Activated T-cell treated with anti-CD3 and anti-CD28 coated beads, Interleukin-2, amount 50 U/mL, for 4 hours (primary cell): Measurements from ENCODE around the gene CDK2AP2. TPM values are rescaled to one million over a fixed set of nuclear protein-coding genes. Genes with fewer than 3 reads are reported as not detected.
"Not testable (repeated sequence)": the region's sequence is repeated elsewhere in the genome, so short reads cannot be mapped to it uniquely, and the experiment has no call there.

Experiments
- ATAC-seq, 2 donors: fragments of 200-7000 bp; cut with Tn5 transposase; one replicate each; pipeline ENCODE4 v1.10.0; 2021
- DNase-seq: peaks from one replicate; pipeline ENCODE4 v3.0.0-alpha.2; 2020
- H3K27me3 Mint-ChIP-seq: one replicate; pipeline ENCODE4 v1.8.0; 2021; ENCODE audit warnings: low read depth, mixed read lengths
- H3K36me3 Mint-ChIP-seq: one replicate; pipeline ENCODE4 v1.8.0; 2022; ENCODE audit warnings: mixed read lengths; ENCODE audit not compliant: insufficient read depth
- H3K4me1 Mint-ChIP-seq: one replicate; pipeline ENCODE4 v1.8.0; 2021; ENCODE audit warnings: low read depth, mixed read lengths
- H3K4me3 Mint-ChIP-seq: one replicate; pipeline ENCODE4 v1.8.0; 2021; ENCODE audit warnings: mild to moderate bottlenecking, moderate library complexity, mixed read lengths
- H3K9me3 Mint-ChIP-seq: one replicate; pipeline ENCODE4 v1.8.0; 2021; ENCODE audit warnings: mixed read lengths
- total RNA-seq, 3 donors: library from RNA; stranded (reverse); gene quantifications; one replicate each; pipeline ENCODE4 v1.2.1, GENCODE V29; 2021

The CDK2AP2 gene, protein sequence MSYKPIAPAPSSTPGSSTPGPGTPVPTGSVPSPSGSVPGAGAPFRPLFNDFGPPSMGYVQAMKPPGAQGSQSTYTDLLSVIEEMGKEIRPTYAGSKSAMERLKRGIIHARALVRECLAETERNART
- 10 to 100 TPM; 79.1 to 89.1 (median 86.2) TPM for total RNA-seq

DNA sequence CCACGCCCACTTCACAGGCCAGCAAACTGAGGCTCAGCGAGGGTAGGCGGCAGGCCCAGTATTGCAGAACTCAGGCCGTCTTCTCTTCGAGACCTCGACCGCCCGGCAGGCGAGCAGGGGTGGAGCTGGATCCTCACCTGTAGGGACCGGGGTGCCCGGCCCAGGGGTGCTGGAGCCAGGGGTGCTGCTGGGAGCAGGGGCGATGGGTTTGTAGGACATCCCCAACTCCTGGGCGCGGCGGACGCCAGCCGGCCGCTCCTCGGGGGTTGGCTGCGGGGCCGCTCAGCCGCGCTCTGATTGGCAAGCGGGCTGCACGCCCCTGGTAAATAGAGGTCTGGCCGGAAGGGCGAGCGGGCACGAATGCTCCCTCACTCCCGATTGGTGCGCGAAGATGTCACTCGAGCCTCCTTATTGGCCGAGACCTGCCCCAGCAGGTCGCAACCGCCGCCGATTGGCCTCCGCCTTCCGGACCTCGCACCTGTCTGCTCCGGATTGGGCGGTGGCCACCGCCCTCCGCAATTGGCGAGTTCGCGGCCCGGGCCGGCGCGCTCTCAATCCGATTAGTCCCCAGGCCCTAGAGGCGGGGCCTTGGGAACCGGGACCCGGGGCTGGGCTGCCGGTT lies at the start of gene CDK2AP2:
TSS of gene CDK2AP2 (minus strand) at position 299 of the 622 bp plus-strand sequence. CDS start at position 219, 80 bp downstream.
- Mint-ChIP-seq H3K9me3 (no peaks in the 10 kb centered on the region), H3K27me3 (peaks cover 7% of the 10 kb centered on the region), H3K4me3 (peak within 1 kb of the TSS; percentile 87), H3K36me3 (no peaks in the 10 kb centered on the region), H3K4me1 (peaks cover 34% of the 10 kb centered on the region)
- ATAC-seq, result peak; percentile 79 to 80
- DNase-seq, result peak; percentile 95

DNA sequence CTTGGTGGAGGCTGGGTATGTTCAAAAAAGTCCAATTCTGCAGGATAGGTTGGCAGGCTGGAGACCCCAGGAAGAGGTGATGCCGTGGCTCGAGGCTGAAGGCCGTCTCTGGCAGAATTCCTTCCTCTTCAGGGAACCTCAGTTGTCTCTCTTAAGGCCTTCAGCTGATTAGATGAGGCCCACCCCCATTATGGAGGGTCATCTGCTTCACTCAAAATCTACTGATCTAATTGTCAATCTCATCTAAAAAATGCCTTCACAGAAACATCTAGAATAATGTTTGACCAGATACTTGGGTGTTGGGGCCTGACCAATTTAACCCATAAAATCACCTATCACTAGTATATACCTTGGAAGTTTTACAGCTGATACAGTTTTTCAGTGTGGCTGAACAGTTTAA lies 48.3 kb upstream of the CDK2AP2 start:
- Mint-ChIP-seq H3K4me1 (no peaks in the 10 kb centered on the region), H3K27me3 (peaks cover 1% of the 10 kb centered on the region), H3K9me3 (peaks cover 5% of the 10 kb centered on the region), H3K36me3 (no peaks in the 10 kb centered on the region), H3K4me3 (no peak overlapping the region)
- DNase-seq (no peak), ATAC-seq (no peak)

DNA sequence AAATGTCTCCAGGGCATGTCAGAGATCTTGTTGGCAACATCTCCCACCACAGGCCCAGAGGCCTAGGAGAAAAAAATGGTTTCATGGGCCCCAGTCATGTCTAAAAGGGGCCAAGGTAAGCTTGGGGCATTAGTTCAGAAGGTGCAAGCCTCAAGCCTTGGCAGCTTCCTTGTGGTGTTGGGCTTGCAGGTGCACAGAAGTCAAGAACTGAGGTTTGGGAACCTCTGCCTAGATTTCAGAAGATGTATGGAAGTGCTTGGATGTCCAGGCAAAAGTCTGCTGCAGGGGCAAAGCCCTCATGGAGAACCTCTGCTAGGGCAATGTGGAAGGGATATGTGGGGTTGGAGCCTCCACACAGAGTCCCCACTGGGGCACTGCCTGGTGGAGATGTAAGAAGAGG lies 43.7 kb upstream of the CDK2AP2 start:
- H3K27me3 Mint-ChIP-seq, H3K4me1 Mint-ChIP-seq, H3K9me3 Mint-ChIP-seq, ATAC-seq, H3K36me3 Mint-ChIP-seq, H3K4me3 Mint-ChIP-seq, DNase-seq: not testable (repeated sequence)

DNA sequence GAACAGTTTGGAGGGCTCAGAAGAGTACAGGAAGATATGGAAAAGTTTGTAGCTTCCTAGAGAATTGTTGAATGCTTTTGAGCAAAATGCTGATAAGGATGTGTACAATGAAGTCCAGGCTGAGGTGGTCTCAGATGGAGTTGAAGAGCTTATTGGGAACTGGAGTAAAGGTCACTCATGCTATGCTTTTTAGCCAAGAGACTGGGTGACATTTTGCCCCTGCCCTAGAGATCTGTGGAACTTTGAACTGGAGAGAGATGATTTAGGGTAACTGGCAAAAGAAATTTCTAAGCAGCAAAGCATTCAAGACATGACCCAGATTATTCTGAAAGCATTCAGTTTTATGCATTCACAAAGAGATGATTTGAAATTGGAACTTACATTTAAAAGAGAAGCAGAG lies 43.2 kb upstream of the CDK2AP2 start:
- peaks cover 4% of the 10 kb centered on the region for H3K27me3 Mint-ChIP-seq
- H3K9me3 Mint-ChIP-seq, result peaks cover 10% of the 10 kb centered on the region
- ATAC-seq (no peak), DNase-seq (no peak)
- H3K36me3 Mint-ChIP-seq, result no peaks in the 10 kb centered on the region
- H3K4me1 Mint-ChIP-seq, result no peaks in the 10 kb centered on the region
- H3K4me3 Mint-ChIP-seq, result no peak overlapping the region

DNA sequence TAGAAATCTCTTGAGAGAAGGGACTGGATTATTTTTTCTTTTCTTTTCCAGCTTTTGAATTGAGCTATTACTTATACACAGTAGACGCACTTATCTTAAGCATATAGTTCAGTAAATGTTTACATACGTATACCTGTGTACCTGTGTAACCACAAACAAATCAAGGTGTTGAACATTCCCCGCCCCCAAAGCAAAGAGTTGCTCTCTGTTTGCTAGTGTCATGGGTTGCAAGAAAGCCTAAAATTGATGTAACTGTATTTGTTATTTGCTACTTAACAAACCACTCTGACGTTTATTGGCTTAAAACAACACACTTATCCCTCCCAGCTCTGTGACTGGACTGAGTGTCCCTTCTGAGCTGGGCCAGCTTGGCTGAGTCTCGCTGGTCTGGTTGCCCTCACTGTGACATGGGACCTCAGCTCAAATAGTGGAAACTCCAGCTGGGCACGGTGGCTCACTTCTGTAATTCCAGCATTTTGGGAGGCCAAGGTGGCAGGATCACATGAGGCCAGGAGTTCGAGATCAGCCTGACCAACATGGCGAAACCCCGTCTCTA lies 40.7 kb upstream of the CDK2AP2 start:
- no peaks in the 10 kb centered on the region for H3K4me1 Mint-ChIP-seq
- no peaks in the 10 kb centered on the region for H3K36me3 Mint-ChIP-seq
- DNase-seq (no peak), ATAC-seq (no peak)
- H3K9me3 Mint-ChIP-seq, result peaks cover 10% of the 10 kb centered on the region
- H3K4me3 Mint-ChIP-seq, result no peak overlapping the region
- H3K27me3 Mint-ChIP-seq, result peaks cover 4% of the 10 kb centered on the region

DNA sequence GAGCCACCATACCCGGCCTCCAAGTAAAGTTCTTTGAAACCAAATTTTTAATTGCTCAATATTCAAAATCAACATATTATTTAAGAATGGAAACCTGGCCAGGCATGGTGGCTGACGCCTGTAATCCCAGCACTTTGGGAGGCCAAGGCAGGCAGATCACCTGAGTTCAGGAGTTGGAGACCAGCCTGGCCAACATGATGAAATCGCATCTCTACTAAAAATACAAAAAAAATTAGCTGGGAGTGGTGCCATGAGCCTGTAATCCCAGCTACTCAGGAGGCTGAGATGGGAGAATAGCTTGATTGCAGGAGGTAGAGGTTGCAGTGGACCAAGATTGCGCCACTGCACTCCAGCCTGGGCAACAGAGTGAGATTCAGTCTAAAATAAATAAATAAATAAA lies 40.1 kb upstream of the CDK2AP2 start:
- not testable (repeated sequence) for H3K27me3 Mint-ChIP-seq, H3K4me3 Mint-ChIP-seq, H3K36me3 Mint-ChIP-seq, H3K4me1 Mint-ChIP-seq, DNase-seq, H3K9me3 Mint-ChIP-seq, ATAC-seq

DNA sequence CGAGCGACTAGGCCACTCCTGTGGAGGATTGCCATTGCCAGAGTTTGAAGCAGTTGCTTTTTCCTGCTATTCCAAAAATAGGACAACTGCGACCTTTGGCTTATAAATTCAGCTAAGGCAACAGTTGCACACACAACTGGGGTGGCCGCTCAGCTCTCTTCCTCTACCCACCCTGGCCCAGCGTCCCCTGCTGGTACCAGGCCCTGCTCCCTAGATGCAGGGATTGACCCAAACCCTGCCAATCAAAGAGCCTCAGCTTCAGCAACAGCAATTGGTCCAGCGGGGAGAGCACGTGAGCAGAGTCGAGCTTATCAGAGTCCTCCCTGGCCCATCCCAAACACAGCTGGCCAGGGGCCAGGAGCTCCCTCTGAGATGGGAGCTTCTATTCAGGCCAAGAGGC lies 37.3 kb upstream of the CDK2AP2 start:
- DNase-seq (no peak), ATAC-seq (no peak)
- Mint-ChIP-seq H3K4me3 (no peak overlapping the region), H3K4me1 (no peaks in the 10 kb centered on the region), H3K36me3 (no peaks in the 10 kb centered on the region), H3K9me3 (no peaks in the 10 kb centered on the region), H3K27me3 (peaks cover 2% of the 10 kb centered on the region)

DNA sequence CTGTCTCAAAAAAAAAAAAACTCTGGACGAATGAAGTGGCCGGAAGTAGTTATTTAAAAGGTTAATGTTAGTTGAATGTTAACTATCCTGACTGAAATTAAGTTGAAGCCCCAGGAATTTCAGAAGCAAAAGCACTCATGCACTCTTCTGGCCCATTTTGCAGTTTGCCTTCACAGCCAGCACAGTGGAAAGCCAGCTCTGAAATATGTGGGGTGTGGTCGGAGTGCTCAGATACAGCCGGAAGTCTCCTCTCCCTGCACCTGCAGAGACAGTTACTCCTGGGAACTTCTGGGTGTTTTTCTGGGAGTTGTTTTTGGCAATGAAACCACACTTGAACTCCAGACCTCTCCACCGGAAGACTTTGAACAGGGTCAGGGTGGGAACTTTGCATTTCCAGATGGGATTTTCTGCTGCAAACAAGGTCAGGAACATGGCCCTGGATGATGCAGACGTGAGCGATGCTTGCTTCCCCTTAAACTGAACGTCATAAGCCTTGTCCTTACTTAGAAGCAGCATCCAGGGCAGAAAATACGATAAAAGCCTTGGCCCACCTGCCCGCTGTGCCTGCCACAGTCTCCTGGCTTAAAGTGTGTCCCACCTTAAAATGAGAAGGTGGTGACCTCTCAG lies 36.8 kb upstream of the CDK2AP2 start:
- no peak overlapping the region for H3K4me3 Mint-ChIP-seq
- H3K36me3 Mint-ChIP-seq, result no peaks in the 10 kb centered on the region
- no peak for ATAC-seq
- H3K9me3 Mint-ChIP-seq, result no peaks in the 10 kb centered on the region
- H3K27me3 Mint-ChIP-seq, result peaks cover 2% of the 10 kb centered on the region
- DNase-seq, result no peak
- no peaks in the 10 kb centered on the region for H3K4me1 Mint-ChIP-seq

DNA sequence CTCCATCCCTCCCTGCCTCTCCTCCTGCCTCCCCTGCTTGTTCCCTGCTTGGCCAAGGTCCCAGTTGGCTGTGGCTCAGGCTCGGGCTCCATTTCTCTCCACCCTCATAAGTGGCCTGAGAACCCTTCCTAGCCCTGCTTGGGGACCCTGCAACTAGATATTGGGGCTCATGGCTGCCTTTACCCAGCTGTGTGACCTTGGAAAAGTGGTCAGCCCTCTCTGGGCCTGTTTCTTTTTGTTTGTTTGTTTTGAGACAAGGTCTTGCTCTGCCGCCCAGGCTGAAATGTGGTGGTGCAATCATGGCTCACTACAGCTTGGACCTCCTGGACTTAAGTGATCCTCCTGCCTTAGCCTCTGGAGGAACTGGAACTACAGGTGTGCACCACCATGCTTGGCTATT lies 35.6 kb upstream of the CDK2AP2 start:
- Mint-ChIP-seq H3K4me1 (no peaks in the 10 kb centered on the region), H3K9me3 (no peaks in the 10 kb centered on the region), H3K36me3 (no peaks in the 10 kb centered on the region), H3K4me3 (no peak overlapping the region), H3K27me3 (no peaks in the 10 kb centered on the region)
- ATAC-seq (no peak), DNase-seq (no peak)

DNA sequence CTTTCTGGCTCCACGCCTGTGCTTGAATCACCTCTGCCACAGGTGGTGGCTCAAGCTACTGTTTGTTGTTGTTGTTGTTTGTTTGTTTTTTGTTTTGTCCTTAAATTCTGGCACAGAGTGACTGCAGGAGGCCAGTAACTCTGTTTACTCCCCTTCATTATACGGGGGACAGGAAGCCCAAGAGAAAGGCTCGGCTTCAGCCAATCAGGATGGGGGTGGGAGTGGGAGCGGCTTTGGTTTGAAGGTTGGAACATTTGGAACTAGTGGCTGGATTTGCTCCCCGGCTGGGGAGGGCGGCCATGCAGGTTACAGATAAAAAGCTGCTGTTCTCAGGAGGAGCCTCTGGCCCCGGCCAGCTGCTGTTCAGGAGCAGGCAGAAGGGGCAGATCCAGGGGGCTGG lies 35.0 kb upstream of the CDK2AP2 start:
- Mint-ChIP-seq H3K4me1 (no peaks in the 10 kb centered on the region), H3K4me3 (no peak overlapping the region)

DNA sequence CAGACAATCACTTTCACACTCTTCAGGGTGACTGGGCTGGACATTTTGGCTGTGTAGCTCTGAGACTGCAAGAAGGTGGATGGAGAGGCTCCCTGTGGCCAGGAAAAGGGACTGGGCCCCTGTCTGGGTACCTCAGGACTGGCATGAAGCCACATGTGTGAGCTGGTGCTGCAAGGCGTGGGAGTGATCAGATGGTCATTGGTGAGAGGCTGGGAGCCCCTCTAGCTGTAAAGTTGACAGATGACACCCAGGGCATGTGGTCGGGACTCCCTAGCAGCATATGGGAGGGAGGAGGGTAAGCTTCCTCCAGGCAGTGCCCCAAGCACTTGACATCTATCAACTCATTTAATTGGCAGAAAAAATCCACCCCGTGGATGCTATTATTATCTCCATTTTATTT lies 34.2 kb upstream of the CDK2AP2 start:
- DNase-seq (no peak), ATAC-seq (no peak)
- H3K9me3 Mint-ChIP-seq, result no peaks in the 10 kb centered on the region
- H3K4me1 Mint-ChIP-seq, result no peaks in the 10 kb centered on the region
- H3K27me3 Mint-ChIP-seq, result no peaks in the 10 kb centered on the region
- H3K36me3 Mint-ChIP-seq, result no peaks in the 10 kb centered on the region
- no peak overlapping the region for H3K4me3 Mint-ChIP-seq

More for the DNA sequence above, 35.0 kb upstream of the CDK2AP2 start:
- DNase-seq (no peak), ATAC-seq (no peak)
- Mint-ChIP-seq H3K36me3 (no peaks in the 10 kb centered on the region), H3K27me3 (no peaks in the 10 kb centered on the region), H3K9me3 (no peaks in the 10 kb centered on the region)

DNA sequence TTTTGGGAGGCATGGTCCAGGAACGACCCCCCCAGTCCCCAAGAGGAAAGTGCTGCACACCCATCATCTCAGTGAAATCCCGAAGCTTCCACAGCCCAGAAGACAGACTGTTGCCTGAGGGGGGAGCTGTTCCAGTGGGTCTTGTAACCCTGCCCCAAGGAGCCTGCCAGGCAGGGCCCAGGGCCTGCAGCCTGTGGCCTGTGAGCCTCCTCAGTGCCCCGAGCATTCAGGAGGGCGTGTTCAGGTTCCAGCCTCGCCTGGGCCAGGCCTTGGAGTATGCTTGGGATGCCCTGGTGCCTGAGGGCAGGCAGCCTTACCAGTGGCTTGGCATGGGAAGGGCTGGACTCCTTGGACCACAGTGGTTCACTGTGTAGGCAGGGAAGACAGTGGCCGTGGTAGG lies 33.2 kb upstream of the CDK2AP2 start:
- no peaks in the 10 kb centered on the region for H3K27me3 Mint-ChIP-seq
- H3K4me3 Mint-ChIP-seq, result no peak overlapping the region
- DNase-seq (no peak), ATAC-seq (no peak)
- no peaks in the 10 kb centered on the region for H3K9me3 Mint-ChIP-seq
- no peaks in the 10 kb centered on the region for H3K36me3 Mint-ChIP-seq
- H3K4me1 Mint-ChIP-seq, result no peaks in the 10 kb centered on the region

DNA sequence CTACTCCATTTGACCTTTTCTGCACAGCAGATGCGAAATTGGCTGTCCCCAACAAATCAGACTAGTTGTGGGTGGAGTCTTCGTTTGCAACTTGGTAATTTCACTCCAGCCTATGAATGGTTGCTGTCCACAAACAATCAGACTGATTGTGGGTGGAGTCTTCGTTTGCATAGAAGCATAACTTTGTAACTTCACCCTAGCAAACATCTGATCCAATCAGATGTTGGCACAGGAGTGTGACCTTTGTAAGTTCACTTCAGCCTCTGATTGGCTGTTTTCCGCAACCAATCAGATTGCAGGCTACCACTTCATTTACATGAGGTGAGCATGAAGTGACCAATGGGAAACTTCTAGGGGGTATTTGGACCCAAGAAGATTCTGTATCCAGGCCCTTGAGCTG lies 31.6 kb upstream of the CDK2AP2 start:
- no peaks in the 10 kb centered on the region for H3K27me3 Mint-ChIP-seq
- peaks cover 1% of the 10 kb centered on the region for H3K9me3 Mint-ChIP-seq
- DNase-seq, result no peak
- H3K36me3 Mint-ChIP-seq, result no peaks in the 10 kb centered on the region
- H3K4me3 Mint-ChIP-seq, result no peak overlapping the region
- H3K4me1 Mint-ChIP-seq, result no peaks in the 10 kb centered on the region
- ATAC-seq, result no peak

DNA sequence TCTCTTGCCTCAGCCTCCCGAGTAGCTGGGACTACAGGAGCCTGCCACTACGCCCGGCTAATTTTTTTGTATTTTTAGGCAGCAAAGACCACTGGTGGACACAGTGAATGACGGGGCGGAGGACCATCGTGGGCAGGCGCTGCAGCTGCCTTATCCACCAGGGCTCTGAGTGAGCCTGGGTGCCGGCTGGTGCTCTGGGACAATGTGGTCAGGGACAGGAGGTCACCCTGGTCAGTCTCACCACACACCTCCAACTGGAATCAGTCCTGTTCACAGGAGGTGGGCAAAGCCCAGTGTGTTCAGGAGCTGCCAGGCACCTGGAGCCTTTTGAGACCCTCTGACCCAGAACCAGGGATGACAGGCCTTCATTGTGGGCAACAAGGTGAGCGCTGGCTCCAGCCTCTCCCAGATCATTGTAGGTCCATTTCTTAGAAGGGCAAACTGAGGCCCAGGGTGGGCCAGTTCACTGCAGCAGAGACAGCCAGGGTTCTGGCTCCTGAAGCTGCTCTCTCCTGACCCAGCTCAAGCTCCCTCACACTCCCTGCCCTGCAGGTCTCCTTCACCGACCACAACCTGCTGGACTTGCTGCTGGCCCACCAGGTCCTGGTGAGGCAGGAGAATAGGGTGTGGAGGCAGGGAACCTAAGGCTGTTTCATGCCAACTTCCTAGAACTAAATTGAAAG lies 31.0 kb upstream of the CDK2AP2 start:
- Mint-ChIP-seq H3K4me3 (no peak overlapping the region), H3K4me1 (no peaks in the 10 kb centered on the region), H3K27me3 (peaks cover under 1% of the 10 kb centered on the region), H3K36me3 (no peaks in the 10 kb centered on the region), H3K9me3 (peaks cover 5% of the 10 kb centered on the region)
- ATAC-seq (no peak), DNase-seq (no peak)
